Hematopoietic multipotent progenitor cell treated with erythropoietin and hydrocortisone succinate and interleukin-3 and kit ligand, for 6 days (in vitro differentiated cells): ENCODE measurements around the gene FOXC1.

Source experiments
- DNase-seq: peaks from one replicate; pipeline ENCODE4 v3.0.0-alpha.2; 2015

Gene FOXC1

DNA sequence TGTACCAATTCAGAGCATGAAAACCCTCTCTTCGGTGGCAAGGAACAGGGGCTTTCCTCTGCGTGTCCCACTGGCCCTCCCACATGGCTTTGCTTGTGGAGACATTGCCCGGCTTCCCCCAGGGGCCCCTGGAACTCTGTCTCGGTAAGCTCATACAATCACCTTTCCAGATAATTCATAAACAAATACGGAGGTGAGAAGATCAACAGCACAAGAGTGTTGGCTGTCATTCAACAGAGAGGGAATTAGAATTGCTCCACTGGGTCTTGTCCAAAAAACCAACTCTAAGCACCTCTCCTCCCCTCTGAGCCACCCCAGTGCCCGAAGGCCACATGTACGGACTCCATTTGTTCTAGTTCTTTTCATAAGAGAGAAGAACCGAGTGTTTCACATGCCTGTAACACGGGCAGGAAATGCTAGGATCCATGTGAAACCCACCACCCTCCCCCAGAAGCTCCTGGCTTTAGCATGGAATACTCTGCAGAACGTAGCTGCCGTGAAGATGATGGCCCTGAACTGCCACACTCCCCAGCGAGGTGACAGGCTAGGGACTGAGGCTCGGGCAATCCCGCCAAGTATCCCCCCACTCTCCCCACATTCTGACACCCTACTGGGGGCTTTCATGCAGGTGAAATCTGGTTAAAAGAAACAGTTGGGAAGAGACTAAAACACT, 24.6 kb upstream of the FOXC1 start:
- no peak for DNase-seq

DNA sequence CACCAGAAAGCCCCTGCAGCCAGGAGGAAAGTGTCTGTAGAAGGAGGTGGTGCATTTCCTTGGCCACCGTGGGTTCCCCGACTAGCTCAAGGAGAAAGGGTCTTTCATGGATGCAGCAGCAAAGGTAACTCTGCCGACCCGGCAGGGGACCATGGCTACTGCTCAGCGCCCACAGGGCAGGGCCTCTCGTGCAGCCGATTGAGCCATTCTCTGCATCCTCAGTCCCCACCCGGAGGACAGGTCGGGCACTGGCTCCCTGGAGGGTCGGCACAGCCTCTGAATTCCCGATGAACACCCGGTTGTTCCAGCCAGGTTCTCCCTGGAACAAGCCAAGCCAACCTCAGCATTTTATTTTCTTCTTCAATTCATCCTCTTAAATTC, 24.1 kb upstream of the FOXC1 start:
- DNase-seq: no peak

DNA sequence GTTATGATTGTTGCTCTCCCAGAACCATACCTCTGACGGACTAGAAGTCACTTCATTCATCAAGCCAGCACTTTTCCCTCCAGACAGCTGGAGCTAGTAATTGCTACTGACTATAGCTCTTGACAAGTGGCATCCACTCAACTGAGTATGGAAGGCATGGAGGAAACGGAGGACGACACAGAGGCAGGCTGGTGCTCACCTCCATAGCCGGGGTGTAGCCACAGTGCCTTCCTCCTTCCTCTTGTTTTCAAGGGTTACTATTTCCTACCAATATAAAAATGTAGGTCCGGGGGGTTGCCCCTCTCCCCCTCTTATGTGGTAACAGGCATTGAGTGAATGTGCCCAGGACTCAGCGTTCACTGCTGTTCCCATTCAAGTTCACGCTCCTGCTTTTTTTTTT, 23.5 kb upstream of the FOXC1 start:
- no peak for DNase-seq

DNA sequence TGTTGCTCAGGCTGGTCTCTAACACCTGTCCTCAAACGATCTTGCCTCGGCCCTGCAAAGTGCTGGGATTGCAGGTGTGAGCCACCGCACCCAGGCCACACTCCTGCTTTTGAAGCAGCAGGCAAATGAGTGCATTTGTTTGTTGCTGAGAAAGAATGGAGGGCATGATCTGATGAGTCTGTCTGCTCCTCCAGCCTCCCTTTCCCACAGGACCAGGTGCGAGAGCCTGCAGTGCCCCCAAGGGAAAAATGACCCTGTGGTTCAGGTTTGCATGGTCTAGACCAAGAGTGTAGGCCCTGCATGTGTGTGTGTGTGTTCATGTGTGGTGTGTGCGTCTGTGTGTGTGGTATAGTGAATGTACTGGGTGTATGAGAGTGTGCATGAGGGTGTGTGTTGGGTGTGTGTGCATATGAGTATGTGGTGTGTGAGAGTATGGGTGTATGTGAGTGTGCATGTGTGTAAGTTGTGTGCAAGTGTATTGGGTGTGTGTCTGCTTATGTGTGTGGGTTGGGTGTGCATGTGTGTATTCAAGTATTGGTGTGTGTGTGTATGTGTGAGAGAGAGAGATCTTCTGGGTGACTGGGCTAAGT, 22.8 kb upstream of the FOXC1 start:
- no peak for DNase-seq

GRCh38 chr6:1587546-1587945, 22.2 kb upstream of the FOXC1 start:
- no peak for DNase-seq

DNA sequence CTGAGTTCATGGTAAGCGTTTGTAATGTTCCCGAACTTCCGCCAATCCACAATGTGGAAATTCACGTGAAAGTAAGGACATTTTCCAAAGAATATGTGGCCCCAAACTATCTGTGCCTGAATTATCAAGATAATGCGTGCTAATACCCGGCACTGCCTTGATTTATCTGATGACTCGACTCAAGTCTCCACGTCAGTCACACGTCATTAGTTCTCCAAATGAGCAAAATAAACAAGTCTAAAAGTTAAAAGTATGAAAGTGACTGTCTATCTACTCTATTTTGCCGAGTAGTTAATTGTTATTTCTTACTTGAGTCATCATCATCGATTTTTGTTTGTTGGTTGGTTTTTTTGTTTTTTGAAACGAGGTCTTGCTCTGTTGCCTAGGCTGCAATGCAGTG, 21.7 kb upstream of the FOXC1 start:
- no peak for DNase-seq

DNA sequence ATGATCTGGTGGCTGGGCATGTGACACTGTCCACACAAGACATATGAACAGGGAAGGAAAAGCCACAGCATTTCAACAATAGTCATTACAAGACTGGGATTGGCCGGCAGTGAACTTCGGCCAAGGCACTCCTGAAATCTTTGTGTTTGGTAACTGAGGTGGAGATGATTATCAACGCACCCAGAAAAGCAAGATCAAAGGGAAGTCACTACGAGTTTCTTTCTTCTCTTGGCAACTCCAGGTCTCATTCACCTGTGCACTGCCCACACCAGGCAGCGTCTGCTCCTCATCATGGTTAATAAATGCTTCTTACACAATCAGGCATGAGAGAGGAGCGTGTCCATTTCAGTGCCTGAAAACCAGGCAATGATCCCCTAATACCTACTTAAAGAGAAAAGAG, 20.5 kb upstream of the FOXC1 start:
- DNase-seq: no peak

DNA sequence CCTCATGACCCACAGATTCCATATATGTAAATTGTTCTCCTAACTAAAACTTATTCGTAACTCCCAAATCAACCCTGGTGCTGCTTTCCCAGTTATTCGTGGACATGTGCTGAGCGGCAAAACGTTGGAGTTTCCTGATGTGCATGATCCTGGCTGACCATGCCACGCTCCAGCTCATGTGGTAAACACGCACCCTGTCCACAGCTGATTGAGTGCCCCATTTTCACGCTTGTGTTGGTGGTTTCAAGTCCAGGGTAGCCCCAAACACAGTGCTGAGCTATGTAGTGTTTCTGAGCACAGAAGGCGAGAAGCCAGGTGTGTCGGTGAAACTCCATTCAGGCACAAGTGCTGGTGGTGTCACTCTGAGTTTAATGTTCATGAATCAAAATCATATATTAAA, 19.1 kb upstream of the FOXC1 start:
- no peak for DNase-seq

- no peak for DNase-seq
These were observed 18.5 kb upstream of the FOXC1 start for GRCh38 chr6:1591243-1591642.

DNA sequence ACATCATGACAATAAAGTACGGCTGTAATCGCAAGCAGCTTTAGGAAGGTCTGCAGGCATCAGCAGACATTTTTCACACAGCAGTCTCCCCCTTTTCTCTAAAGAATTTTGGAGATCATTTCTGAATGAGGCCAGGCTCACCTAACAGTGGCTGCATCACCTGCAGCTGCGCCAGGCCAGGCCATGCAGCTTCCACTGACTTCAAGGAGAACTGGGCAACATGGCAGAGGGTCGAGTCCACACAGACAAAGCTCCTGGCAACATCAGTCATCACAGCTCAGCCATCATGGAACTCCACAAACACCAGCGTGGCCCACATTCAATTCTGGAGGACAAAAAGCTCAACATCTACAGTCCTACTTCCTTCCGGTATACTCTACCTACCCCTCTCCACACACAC, 17.8 kb upstream of the FOXC1 start:
- DNase-seq: no peak

DNA sequence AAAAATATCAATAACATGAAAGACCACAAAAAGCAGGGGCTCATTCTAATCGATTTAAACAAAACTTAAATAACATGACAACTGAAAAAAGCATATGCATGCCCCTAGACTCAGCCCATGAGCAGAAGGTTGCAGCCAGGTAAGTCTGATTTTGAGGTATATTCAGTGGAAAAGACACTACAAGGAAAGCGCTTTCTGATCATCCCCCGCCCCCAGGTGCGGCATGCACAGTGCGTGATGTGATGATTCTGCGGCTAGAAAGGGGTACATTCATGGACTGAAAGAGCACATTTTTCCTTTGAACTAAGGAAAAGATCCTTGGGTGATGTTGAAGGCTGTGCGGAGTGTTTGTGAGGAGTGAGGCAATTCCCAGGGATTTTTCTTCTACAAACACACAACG, 16.9 kb upstream of the FOXC1 start:
- DNase-seq: no peak

DNA sequence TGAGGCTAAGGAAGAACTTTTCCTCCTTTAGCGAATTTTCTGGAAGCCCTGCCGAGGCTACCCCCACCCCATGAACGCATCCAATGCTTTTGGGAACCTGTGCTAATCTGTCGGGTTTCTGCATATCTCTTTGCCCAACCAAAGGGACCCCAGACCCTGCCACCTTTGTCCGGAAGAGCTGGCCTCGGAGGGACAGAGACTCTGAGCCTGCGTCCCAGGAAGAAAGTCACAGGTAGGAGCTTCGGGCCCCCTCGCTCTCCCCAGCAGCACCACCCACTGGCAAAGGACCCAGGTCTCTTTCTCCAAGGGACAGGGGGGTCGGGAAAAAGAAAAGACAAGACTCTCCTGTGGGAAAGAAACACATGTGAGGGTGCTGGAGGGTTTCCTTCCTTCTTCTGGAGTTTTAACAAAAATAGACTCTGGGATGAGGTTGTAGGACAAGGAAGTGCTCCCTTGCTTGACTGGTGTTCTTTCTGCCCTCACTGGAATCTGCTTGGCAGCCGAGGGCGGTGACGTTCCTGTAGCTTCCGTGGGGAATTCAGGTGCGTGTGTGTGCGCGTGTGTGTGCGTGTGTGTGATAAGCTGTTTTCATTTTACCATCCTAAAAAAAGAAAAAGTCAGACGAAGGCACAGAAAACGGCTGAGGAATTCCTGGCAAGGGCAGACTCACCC, 16.3 kb upstream of the FOXC1 start:
- no peak for DNase-seq

DNA sequence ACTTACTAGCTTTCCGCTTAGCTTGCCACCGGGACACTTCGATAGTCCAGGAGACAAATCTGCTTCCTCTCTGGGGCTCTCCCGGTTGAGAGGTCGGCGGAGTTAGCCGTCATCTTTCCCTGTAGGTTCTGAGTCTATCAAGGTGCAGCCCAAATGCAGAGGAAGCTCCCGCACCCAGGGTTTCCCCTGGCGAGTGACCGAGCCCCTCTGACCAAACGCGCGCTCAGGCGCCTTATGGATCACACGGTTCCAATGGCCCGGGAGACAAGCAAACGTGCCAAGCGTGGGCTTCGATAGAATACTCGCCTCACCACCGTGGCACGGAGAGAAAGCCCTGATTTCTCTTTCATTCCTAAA, 15.8 kb upstream of the FOXC1 start:
- no peak for DNase-seq

- no peak for DNase-seq
These were observed 15.1 kb upstream of the FOXC1 start for GRCh38 chr6:1594445-1595200.

DNA sequence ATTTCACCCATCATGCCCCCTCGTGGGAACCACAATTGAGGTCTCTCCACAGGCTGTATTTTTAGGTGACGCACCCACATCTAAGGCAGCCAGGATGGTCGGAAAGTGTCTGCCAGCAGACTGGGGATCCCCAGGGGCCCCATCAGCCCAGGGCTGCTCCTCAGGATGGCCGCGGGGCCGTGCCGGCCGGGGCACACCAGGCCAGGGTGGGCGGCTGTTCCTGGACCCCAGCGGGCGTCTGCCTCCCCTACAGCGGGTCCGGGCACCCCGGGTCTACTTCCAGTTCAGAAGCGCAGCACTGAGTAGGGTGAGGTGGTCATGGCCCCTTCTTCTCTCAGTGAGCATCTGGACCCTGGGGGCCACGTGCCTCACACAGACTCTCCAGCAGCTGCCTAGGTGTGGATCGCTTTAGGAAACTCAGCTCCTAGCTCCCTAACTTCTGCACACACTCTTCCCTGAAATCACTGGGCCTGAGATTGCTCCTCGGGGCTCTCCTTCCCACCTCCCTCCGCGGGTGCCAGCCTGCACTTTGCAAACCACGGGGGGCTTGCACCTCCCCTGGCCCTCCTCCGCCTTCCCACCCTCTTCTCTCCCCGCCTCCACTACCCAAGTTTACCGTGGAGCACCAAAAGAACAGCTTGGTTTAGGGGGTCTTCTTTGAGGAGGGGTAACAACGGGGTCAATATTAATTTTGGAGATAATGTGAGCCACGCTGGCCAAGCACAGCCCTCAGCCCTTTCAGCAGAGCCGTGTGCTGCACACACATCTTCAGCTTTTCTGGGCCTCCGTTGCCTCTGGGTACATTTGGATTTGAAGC, 14.2 kb upstream of the FOXC1 start:
- no peak for DNase-seq

DNA sequence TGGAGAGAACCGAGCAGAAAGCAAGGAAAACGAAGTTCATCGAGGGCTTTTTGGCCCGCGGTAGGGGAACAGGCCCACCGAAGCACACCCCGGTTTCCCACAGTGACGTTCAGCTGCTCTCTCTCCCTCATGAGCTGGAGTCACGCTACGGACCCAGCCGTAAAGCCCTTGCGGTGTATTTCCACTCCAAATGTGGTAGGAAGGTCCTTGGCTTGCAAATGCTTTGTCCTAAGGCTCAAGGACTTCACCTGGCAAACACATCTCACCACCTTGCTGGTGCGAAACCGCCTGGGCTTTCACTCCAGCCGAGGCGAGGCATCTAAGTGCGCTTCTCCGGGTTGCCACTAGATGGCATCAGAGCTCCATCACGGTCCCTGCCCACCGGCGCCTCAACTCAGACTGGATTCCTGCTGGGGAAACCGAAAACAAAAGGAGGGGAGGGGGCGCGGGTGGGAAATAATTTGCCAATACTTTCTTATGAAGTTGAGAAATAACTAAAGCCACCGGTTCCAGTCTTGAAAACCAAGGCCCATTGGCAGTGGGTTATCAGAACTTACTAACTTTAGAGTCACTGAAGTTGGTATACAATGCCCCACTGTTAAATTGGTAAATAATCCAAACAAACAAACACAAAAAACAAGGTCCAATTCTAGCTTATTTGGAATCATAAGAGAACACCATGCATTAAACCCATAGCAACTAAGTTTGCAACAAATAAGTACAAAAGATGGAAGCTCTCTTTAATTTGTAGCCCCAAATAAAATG, 13.4 kb upstream of the FOXC1 start:
- DNase-seq: peak; percentile 76

DNA sequence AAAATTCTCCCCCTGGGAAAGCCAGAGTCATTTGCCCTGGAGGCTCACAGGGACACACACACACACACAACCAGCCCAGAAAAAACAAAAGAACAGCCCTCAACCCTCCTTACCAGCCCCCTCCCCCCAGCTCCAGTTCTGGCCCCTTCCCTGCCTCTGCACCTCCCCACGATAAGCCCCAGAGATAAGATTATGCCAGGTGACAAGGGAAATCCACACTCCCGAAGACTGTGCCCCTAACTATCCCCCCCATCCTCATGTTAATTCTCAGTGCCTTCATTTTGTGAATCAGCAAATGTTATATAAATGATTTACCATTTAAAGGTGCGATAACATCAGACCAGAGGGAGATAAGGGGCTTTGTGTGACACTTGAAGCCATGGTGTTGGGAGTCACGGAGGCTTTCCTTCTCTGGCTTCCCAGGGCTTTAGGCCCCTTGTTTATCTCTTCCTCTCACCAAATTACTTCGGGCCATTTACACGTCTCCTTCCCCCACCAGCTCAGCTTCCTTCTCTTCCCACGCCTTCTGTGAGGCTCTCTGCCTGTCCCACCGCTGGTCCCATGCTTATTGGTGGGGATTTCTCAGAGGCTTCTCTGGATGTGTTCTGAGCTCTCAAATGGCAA, 12.5 kb upstream of the FOXC1 start:
- no peak for DNase-seq

DNA sequence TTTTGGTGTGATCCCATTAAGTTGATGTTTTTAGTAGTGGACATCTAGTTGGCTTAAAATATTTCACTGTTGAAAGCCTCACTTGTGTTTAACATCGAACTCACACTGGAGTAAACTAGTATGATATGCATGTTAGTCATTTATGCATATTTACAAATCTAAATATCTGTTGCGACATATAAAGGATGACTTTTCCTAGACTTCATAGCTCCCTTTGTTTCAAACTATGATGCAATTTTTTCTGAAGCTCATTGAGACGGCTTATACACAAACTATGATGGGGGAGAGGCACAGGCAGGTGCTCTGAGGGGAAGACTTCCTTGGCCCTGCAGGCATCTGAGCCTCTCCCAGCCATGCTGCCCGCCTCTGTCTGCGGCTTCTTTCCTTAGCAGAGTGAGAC, 11.8 kb upstream of the FOXC1 start:
- DNase-seq: no peak

- DNase-seq: no peak
These were observed 11.3 kb upstream of the FOXC1 start for GRCh38 chr6:1598433-1598832.

DNA sequence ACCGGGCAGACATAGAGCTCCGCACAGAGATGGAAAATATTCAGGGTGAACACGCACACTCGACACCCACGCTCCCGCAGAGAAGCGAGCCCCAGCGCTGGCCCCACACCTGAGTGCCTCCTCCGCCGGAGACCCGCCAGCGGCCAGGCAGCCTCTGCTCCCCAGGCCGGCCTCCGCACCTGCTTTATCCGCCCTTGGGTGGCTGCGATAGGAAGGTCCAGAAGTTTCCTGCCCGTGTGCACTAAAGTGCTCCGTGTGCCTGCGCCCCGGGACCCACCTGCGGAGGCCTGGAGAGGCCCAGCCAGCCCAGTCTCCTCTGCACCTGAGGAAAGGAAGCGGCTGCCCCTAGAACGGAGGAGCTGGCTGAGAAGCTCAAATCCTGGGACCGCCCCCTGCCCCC, 10.8 kb upstream of the FOXC1 start:
- DNase-seq: no peak

DNA sequence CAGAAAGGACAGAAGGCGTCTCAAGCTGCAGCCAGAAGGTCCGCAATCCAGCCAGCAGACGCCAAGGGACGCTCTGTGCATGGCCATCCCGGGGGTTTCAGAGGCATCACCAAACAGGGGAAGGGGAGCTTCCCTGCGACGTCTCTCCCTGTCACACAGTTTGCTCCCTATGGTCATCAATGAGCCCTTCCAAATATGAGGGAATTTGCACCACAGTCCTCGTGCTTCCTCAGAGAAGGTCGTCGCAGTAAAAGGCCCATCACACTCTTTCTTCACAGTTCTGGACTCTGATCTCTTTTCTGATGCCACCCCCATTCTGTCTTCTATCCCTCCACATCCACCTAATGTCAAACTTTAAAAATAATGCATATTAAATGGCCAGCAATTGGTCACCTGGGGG, 10.2 kb upstream of the FOXC1 start:
- DNase-seq: no peak
